K562 (cell line): ENCODE results near the gene PDLIM7. TPM values are rescaled to one million over a fixed set of nuclear protein-coding genes. Genes with fewer than 3 reads are reported as not detected.

ENCODE experiments used
- CBFB ChIP-seq: sonication (generic); formaldehyde crosslinking; IDR thresholded peaks from 2 replicates; pipeline ENCODE4 v1.4.0; 2020; ENCODE audit warnings: mild to moderate bottlenecking, missing genetic modification reagents
- DMBX1 ChIP-seq: fragments of 250-450 bp; sonication (Bioruptor Pico); IDR thresholded peaks from 2 replicates; pipeline ENCODE4 v1.8.0; 2022; ENCODE audit warnings: inconsistent platforms, mild to moderate bottlenecking, moderate library complexity, borderline replicate concordance
- EP300 ChIP-seq: IDR thresholded peaks from 2 replicates; pipeline ENCODE4 v1.6.1; 2012; ENCODE audit warnings: low read length, improper control_type of control experiment
- EP400 ChIP-seq: fragments of 450-650 bp; IDR thresholded peaks from 2 replicates; pipeline ENCODE4 v1.6.1; 2017; ENCODE audit warnings: antibody characterized with exemption, mild to moderate bottlenecking, moderate library complexity
- EZH2 ChIP-seq: IDR thresholded peaks from 2 replicates; pipeline ENCODE4 v1.6.1; 2012; ENCODE audit warnings: low read depth, mild to moderate bottlenecking, inconsistent platforms, low read length, borderline replicate concordance
- HDAC6 ChIP-seq: IDR thresholded peaks from 2 replicates; pipeline ENCODE4 v1.6.1; 2012; ENCODE audit warnings: low read depth, mild to moderate bottlenecking, control low read depth, inconsistent platforms, low read length, moderate library complexity
- MYC ChIP-seq, 2 experiments: fragments of 250-450 bp in 1 of 2; sonication (Bioruptor Pico) in 1 of 2; IDR thresholded peaks; 2 replicates each; pipeline versions ENCODE4 v1.5.1 to v1.6.1; 2012 to 2021; ENCODE audit warnings: low read depth in 2 of 2, borderline replicate concordance in 1 of 2, improper control_type of control experiment in 1 of 2, low read length in 1 of 2, mild to moderate bottlenecking in 1 of 2, moderate library complexity in 1 of 2
- NCOA2 ChIP-seq, 2 experiments: fragments of 450-650 bp; IDR thresholded peaks; 2 replicates each; pipeline ENCODE4 v1.6.1; 2018; ENCODE audit warnings: mild to moderate bottlenecking in 2 of 2, moderate library complexity in 1 of 2; ENCODE audit not compliant: partially characterized antibody in 2 of 2
- PHTF2 ChIP-seq: fragments of 250-450 bp; sonication (Bioruptor Pico); IDR thresholded peaks from 2 replicates; pipeline ENCODE4 v1.5.0; 2021; ENCODE audit warnings: mild to moderate bottlenecking
- POLR2AphosphoS2 ChIP-seq: IDR thresholded peaks from 2 replicates; pipeline ENCODE4 v1.6.1; 2012; ENCODE audit warnings: low read length, improper control_type of control experiment
- SLC30A9 ChIP-seq: fragments of 250-450 bp; sonication (Bioruptor Pico); IDR thresholded peaks from 2 replicates; pipeline ENCODE4 v1.8.0; 2022; ENCODE audit warnings: mild to moderate bottlenecking, moderate library complexity
- SNRNP70 ChIP-seq: fragments of 200-400 bp; formaldehyde crosslinking; optimal IDR thresholded peaks from 2 replicates; pipeline ENCODE3; 2017; ENCODE audit warnings: low read depth, low read length
- U2AF1 ChIP-seq: fragments of 200-400 bp; formaldehyde crosslinking; optimal IDR thresholded peaks from 2 replicates; pipeline ENCODE3; 2017; ENCODE audit warnings: mild to moderate bottlenecking, low read depth, low read length, moderate library complexity
- ZNF121 ChIP-seq: sonication (generic); formaldehyde crosslinking; conservative IDR thresholded peaks from 2 replicates; pipeline ENCODE4 v1.8.0; 2022; ENCODE audit warnings: missing genetic modification reagents
- ZNF431 ChIP-seq: sonication (generic); formaldehyde crosslinking; IDR thresholded peaks from 2 replicates; pipeline ENCODE4 v1.8.0; 2022; ENCODE audit warnings: mild to moderate bottlenecking, missing genetic modification reagents
- ZNF717 ChIP-seq: fragments of 250-450 bp; sonication (Bioruptor Pico); IDR thresholded peaks from 2 replicates; pipeline ENCODE4 v1.5.0; 2021
- ZNF79 ChIP-seq: fragments of 250-450 bp; sonication (Bioruptor Pico); IDR thresholded peaks from 2 replicates; pipeline ENCODE4 v1.4.0; 2020; ENCODE audit warnings: low read depth, mild to moderate bottlenecking, moderate library complexity
- ZNF830 ChIP-seq: fragments of 250-450 bp; sonication (Bioruptor Pico); IDR thresholded peaks from 2 replicates; pipeline ENCODE4 v1.5.0; 2021; ENCODE audit warnings: mild to moderate bottlenecking
- polyA plus RNA-seq, 8 experiments: library from polyadenylated mRNA; depleted of rRNA in 4 of 8; stranded (reverse) in 5 of 8; unstranded in 3 of 8; fragments of >200 nt; fragmentation: Nextera tagmentation in 2 of 8; fragmentation: Illumina TruSeq in 1 of 8; extraction: Ambion mirVana in 2 of 8; extraction: Trizol in 1 of 8; gene quantifications; 2 replicates each; pipeline versions ENCODE4 v1.2.1 to v1.2.3, GENCODE V29; 2011 to 2014; ENCODE audit warnings: inconsistent platforms in 1 of 8, missing spikeins in 1 of 8
- total RNA-seq, 7 experiments: library from RNA; depleted of rRNA in 6 of 7; stranded (reverse); fragments of >200 nt in 6 of 7; fragmentation: Illumina TruSeq in 2 of 7; extraction: Trizol in 2 of 7; gene quantifications; 2 replicates each; pipeline versions ENCODE4 v1.2.1 to v1.2.3, GENCODE V29; 2011 to 2021; ENCODE audit warnings: low replicate concordance in 1 of 7
- TF ChIP-seq, protein P1 (sequence below), 2 experiments: fragments of 450-650 bp; formaldehyde crosslinking in 1 of 2; IDR thresholded peaks; 2 replicates each; pipeline versions ENCODE4 v1.4.0 to v1.6.1; 2014 to 2020; ENCODE audit warnings: mild to moderate bottlenecking in 2 of 2, borderline replicate concordance in 1 of 2, low read depth in 1 of 2

PDLIM7 gene
- total and polyA plus RNA-seq, 9 of the 15 experiments (the other 6 are each of a cell fraction or from before 2014, with no cell fraction given): 2.1 to 124 (median 32.6) TPM

DNA sequence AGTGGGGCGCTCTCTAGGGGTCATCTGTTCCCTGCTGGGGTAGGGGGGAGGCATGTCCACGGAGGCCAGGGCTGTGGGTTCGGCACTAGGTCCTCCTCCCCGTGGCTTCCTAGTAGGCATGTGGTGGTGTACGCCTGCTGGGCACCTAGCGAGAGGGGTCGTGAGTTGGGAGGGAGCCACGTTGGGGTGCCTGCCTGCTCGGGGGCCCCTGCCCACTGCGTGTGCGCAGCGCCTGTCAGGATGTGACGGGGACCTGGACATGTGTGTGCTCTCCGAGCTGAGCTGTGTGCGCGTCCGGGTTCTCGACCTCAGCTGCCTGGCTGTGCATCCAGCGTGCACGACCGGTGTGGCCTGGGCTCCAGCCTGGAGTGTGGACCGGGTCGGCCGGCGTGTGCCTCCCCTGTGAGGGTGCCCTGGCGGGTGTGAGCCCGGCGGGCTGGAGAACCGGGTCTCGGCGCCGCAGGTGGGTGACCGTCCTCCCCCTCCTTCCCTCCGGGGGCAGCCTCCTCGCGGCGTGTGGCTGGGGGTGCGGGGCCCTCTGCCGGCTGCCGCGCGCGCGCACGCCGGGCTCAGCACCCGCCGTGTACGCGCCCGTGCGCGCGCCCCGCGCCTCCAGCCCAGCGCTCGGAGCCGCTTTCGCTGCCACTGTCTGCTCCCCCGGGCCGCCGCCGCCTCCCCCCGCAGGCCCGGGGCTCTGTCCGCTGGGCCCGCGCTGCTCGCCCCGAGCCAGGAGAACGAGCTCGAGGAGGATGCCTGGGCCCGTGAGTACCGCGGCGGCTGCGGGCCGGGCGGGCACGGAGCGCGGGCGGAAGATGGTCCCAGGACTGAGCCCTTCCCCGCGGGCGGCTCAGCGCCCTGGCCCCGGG lies 51.0 kb downstream of the PDLIM7 start, which contains the start of gene PRR7 (continued):
- peak; percentile 48; the same call in 1 of the 2 replicates for TF ChIP-seq HDAC6
- TF ChIP-seq PHTF2 (CRISPR knock-in tag): peak; percentile 88; the same call in 1 of the 2 replicates
- TF ChIP-seq MYC (IDR thresholded peaks at IDR 0.05; ENCODE audit: low read depth, low read length): peak; percentile 49
- peak; percentile 87; the same call in 1 of the 2 replicates for TF ChIP-seq MYC (CRISPR knock-in tag; IDR thresholded peaks at IDR 0.05; ENCODE audit: borderline replicate concordance, low read depth)
- TF ChIP-seq SNRNP70: peak; percentile 24
- no peak for TF ChIP-seq EZH2
- 0 out of 2 replicates have a peak, but pooled peaks have one; percentile 47 for TF ChIP-seq ZNF431 (CRISPR knock-in tag)
- TF ChIP-seq DMBX1 (CRISPR knock-in tag): peak; percentile 78; the same call in 1 of the 2 replicates
- peak; percentile 97; the same call in 1 of the 2 replicates for TF ChIP-seq POLR2AphosphoS2
- no peak for TF ChIP-seq ZNF121 (CRISPR knock-in tag)
- TF ChIP-seq, protein P1, sequence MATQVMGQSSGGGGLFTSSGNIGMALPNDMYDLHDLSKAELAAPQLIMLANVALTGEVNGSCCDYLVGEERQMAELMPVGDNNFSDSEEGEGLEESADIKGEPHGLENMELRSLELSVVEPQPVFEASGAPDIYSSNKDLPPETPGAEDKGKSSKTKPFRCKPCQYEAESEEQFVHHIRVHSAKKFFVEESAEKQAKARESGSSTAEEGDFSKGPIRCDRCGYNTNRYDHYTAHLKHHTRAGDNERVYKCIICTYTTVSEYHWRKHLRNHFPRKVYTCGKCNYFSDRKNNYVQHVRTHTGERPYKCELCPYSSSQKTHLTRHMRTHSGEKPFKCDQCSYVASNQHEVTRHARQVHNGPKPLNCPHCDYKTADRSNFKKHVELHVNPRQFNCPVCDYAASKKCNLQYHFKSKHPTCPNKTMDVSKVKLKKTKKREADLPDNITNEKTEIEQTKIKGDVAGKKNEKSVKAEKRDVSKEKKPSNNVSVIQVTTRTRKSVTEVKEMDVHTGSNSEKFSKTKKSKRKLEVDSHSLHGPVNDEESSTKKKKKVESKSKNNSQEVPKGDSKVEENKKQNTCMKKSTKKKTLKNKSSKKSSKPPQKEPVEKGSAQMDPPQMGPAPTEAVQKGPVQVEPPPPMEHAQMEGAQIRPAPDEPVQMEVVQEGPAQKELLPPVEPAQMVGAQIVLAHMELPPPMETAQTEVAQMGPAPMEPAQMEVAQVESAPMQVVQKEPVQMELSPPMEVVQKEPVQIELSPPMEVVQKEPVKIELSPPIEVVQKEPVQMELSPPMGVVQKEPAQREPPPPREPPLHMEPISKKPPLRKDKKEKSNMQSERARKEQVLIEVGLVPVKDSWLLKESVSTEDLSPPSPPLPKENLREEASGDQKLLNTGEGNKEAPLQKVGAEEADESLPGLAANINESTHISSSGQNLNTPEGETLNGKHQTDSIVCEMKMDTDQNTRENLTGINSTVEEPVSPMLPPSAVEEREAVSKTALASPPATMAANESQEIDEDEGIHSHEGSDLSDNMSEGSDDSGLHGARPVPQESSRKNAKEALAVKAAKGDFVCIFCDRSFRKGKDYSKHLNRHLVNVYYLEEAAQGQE (IDR thresholded peaks at IDR 0.05; ENCODE audit: borderline replicate concordance): peak; percentile 40; the same call in 1 of the 2 replicates
- TF ChIP-seq, protein P1 (CRISPR knock-in tag; IDR thresholded peaks at IDR 0.05; ENCODE audit: low read depth): peak; percentile 83
- no peak for TF ChIP-seq ZNF79
- TF ChIP-seq SLC30A9 (CRISPR knock-in tag): 0 out of 2 replicates have a peak, but pooled peaks have one; percentile 19
- no peak for TF ChIP-seq NCOA2 (IDR thresholded peaks at IDR 0.05; ENCODE audit: partially characterized antibody in 2 of 2)
- TF ChIP-seq CBFB: 0 out of 2 replicates have a peak, but pooled peaks have one; percentile 76
- TF ChIP-seq U2AF1: peak; percentile 45
- TF ChIP-seq ZNF830 (CRISPR knock-in tag): peak; percentile 96
- TF ChIP-seq ZNF717 (CRISPR knock-in tag): 0 out of 2 replicates have a peak, but pooled peaks have one; percentile 85
- no peak for TF ChIP-seq EP300
- TF ChIP-seq EP400: peak; percentile 29; the same call in 1 of the 2 replicates
